Gastroesophageal sphincter (tissue), 3 donors: Measurements from ENCODE around the gene NOC3L.

Experiments used
- POLR2A ChIP-seq, 2 donors: fragments of 450-650 bp; IDR thresholded peaks; one replicate each; pipeline ENCODE4 v1.6.1; 2017; ENCODE audit warnings: antibody characterized with exemption in 2 of 2, mild to moderate bottlenecking in 2 of 2, moderate library complexity in 1 of 2
- POLR2AphosphoS5 ChIP-seq: sonication (generic); formaldehyde crosslinking; IDR thresholded peaks from one replicate; pipeline ENCODE4 v1.6.1; 2017; ENCODE audit warnings: antibody characterized with exemption
- TF ChIP-seq, protein P1 (sequence below), 4 experiments: fragments of 200-600 bp in 2 of 4; fragments of 450-650 bp in 2 of 4; sonication (generic) in 1 of 4; IDR thresholded peaks; one replicate each; pipeline ENCODE4 v1.5.1; 2017 to 2019; ENCODE audit warnings: antibody characterized with exemption in 4 of 4, mild to moderate bottlenecking in 2 of 4, moderate library complexity in 2 of 4

DNA sequence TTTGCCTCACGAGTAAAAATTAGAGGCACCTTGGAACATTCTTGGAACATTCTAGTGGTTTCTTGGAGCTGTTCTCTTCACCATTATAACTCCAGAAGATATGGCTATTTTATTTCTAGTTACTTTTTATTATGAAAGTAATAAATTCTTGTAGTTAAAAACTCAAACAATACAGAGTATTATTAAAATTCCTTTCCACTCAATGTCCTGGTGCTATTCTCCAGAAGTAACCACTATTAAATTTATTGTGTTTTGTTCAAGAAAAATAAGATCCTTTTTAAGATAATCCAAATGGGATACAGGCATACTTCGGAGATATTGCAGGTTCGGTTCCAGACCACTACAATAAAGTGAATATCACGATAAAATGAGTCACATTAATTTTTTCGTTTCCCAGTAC lies 68.6 kb downstream of the NOC3L start:
- TF ChIP-seq, protein P1, sequence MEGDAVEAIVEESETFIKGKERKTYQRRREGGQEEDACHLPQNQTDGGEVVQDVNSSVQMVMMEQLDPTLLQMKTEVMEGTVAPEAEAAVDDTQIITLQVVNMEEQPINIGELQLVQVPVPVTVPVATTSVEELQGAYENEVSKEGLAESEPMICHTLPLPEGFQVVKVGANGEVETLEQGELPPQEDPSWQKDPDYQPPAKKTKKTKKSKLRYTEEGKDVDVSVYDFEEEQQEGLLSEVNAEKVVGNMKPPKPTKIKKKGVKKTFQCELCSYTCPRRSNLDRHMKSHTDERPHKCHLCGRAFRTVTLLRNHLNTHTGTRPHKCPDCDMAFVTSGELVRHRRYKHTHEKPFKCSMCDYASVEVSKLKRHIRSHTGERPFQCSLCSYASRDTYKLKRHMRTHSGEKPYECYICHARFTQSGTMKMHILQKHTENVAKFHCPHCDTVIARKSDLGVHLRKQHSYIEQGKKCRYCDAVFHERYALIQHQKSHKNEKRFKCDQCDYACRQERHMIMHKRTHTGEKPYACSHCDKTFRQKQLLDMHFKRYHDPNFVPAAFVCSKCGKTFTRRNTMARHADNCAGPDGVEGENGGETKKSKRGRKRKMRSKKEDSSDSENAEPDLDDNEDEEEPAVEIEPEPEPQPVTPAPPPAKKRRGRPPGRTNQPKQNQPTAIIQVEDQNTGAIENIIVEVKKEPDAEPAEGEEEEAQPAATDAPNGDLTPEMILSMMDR (IDR thresholded peaks at IDR 0.05): no peak
- no peak for TF ChIP-seq POLR2A (IDR thresholded peaks at IDR 0.05)
- no peak for TF ChIP-seq POLR2AphosphoS5
